NCI-H2081 treated with DMSO at 0.1 percent for 48 hours (cell line): Measurements from ENCODE around the gene TNFRSF1B.

ENCODE experiments used
- DNase-seq: peaks from one replicate; lab custom pipeline; 2025; lab: John Stamatoyannopoulos, UW

Gene TNFRSF1B

DNA sequence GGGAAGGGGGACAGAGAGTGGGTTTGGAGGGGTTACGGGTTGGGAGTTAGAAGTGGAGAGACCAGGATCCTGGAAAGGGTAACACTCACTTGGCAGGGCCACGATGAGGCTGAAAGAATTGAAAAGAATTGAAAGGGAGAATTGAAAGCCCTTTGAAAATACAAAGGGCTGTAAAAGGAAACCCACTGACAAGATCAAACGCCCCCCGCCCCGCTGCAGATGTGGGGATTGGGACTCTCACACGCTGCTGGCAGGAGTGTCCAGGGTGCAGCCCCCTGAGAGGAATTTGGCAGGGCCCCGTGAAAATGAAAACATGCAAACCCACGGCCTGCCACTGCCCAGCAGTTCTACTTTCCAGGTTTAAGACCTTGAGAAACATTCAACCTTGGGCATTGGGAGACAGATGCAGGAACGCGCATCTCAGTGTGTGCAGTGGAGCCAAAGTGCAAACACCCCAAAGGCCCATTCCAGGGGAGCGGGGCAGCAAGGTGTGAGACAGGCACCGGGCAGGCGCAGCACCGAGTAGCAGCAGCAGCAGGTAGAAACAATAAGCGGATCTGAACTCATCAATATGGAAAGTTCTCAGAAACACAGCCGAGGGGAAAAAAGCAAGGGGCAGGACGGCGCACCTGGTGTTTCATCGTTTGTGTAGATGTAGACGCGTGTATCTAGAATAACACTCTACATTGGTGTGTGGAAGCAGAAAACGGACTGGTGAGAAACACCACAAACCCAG, 8.3 kb upstream of the TNFRSF1B start:
- no peak for DNase-seq

DNA sequence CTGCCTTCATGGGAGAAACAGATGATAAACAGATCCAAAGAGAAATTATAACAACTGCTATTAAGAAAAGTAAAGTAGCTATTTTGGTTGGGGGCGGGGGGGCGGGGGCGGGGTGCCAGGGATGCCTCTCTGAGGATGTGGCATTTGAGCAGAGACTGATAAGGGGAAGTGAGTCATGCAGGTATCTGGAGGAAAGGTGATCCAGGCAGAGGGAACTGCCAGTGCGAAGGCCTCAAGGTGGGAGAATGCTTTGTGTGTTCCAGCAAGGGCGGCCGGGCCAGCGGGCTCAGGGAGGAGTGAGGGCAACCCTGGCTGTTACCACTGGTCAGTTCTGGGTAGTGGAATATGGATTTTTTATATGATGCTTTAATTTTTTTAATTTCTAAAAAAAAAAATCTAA, 7.0 kb upstream of the TNFRSF1B start:
- no peak for DNase-seq

DNA sequence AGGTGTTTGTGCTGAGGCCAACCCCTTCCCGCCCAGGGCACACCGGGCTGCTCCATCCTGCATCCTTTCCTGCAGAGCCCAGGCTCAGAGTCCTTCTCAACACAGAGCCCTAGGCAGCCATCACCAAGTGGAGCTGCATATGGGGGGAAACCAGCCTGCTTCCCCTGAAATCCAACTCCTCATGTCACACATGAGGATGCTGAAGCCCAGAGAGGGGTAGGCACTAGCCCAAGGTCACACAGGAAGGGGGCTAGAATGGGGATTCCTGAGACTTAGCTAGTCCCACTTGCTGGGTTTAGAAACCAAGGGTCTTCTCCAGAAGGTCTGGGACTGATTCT, 5.5 kb upstream of the TNFRSF1B start:
- DNase-seq: no peak

DNA sequence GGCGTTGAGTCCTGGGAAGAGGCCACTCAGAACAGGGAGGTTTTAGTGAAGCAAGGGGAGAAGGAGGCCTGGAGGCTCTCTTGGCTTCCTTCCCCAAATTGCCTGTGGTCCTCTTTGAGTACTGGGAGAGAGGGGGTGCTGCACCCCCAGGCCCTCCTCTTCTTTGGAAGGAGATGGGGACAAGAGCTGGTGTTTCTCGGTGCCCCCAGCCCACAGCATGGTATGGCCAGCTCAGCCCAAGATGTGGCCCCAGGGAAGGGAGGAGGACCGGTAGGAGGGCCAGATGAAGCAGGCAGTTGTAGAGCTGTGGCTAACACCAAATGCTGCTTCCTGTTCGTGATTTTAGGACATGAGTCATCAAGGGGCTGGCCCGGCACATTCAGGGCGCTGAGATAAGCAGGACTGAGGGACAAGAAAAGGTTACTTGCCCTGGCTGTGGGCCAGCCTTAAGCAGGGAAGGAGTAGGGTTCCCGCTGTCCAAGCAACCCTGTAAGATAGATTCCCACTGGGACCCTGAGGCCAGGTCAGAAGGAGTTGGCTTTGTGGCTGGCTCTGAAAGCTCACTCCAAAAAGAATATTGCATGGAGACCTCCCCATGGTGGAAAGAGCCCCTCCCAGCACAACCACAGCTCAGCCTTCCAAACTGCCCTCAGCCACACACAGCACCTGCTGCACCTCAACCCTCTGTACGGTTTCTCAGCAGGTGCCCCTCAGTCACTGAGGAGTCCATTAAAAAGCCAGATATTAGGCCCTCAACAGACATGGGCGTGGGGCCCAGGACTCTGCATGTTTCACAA, 4.9 kb upstream of the TNFRSF1B start:
- DNase-seq: no peak

DNA sequence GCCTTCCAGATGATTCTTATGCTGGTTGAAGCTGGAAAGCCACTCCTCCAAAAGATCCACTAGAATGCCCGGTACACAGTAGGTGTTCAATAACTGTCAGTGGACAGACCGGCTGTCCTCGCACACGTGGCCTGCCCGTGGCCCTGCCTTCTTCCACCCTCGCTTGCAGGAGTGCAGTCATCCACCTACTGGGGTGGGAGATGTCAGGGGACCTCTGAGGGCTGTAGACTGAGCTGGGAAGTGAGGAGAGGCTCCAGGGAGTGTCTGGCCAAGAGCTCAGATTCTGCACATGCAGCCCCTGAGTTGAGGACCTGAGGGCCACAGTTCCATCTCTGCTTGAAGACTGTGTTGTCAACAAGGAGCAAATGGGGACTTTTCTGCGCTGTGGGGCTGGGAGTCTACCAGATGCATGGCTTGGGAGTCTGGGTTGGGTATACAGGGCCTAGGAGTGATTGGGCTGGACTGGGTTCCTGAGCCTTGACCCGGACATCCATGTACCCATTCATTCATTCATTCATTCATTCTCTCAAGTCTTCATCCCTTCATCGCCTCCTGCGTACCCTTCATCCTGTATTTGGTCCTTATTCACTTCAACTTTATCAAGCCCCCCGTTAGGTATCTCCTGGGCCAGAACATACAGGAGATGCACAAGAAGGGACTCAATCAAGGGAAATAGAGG, 4.2 kb upstream of the TNFRSF1B start:
- no peak for DNase-seq

DNA sequence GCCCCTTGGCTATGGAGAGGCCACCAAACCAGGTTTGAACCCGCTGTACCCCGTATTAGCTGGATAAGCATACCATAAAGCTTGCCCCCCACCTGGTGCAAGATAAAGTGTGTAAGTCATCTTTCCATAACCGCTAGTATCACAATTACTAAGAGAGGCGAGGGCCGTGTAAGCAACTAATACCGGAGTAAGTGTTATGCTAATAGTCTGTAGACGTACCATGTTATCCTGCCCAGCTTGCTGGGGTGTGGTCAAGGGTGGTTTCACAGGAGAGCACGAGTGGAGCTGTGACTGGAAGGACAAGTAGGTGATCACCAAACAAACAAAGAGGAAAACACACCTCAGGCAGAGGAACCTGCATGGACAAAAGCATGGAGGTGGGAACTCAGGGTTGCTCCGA, 3.6 kb upstream of the TNFRSF1B start:
- no peak for DNase-seq

DNA sequence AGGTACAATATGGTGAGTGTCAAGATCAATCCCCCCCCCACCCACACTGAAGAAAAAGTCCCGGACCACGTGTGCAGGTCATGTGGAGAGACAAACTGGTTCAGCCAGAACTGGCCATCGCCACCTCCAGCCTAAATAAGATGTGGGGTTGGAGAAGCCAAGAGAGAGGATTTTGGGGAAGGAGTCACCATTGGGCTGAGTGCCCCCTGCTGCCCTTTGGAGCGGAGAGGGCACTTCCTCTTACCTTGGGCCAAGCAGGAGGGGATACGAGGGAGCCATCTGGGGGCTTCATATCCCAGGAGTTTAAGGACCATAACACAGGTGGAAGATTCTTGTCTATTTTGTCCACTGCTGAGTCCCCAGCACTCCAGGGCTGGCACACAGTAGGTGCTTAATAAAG, 2.6 kb upstream of the TNFRSF1B start:
- DNase-seq: no peak

DNA sequence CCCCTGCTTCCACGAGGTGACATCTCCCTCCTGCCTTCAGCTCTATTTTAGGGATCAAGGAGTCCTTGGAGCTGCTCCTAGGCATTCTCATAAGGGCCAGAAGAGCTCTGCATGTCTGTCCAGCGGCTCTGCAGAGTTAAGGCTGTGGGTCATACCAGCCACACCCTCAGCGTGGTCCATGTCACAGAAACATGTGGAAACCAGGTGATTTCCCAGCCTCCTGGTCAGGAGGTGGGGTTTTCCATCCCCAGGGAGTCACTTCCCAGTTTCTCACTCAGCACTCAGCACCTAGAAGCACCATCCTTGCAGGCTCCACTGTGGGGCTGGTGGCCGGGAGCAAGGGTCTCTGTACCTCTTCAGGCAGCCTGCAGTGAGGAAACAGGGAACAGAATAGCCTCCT, 1.4 kb upstream of the TNFRSF1B start:
- DNase-seq: no peak

DNA sequence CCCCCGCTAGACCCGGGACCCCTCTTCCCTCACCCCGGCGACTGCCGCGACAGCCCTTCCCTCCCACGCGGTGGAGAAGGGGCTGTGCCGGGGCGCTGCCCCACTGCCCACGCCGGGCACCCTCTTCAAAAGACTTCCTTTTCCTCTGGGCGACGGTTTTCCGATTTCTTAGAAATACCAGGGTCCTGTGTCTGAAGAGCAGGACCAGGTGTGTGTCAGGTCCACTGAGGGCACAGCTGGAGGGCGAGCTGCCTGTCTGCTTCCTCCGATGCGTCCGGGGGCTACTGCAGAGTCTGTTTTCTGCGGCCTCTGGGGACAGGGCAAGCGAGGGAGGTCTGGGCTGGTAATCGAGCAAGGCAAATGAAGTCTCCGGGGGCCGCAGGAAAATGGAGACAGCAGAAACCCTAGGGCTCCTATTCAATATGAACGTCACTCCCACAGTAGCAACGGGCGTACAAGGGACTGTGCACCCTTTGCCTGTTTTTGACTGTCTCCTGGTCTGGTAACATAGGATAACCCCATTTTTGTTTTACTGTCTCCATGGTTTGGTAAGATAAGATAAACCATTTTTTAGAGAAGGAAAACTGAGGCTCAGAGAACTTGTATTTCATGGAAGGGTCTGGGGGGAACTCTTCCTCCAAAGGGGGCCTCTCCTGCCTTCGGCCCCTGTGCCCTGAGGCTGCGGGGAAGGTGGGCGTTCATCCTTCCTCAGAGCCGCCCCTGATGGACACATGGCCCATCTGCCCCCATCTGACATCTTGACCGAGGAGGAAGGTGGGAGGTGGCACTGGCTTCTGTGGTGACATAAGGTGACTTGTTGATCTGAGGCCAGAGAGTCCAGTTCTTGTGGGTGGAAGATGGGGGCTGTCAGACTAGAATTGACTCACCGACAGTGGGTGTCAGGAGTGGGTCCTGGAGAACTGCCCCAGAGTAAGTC, 970 bp downstream of the TNFRSF1B start:
- no peak for DNase-seq

DNA sequence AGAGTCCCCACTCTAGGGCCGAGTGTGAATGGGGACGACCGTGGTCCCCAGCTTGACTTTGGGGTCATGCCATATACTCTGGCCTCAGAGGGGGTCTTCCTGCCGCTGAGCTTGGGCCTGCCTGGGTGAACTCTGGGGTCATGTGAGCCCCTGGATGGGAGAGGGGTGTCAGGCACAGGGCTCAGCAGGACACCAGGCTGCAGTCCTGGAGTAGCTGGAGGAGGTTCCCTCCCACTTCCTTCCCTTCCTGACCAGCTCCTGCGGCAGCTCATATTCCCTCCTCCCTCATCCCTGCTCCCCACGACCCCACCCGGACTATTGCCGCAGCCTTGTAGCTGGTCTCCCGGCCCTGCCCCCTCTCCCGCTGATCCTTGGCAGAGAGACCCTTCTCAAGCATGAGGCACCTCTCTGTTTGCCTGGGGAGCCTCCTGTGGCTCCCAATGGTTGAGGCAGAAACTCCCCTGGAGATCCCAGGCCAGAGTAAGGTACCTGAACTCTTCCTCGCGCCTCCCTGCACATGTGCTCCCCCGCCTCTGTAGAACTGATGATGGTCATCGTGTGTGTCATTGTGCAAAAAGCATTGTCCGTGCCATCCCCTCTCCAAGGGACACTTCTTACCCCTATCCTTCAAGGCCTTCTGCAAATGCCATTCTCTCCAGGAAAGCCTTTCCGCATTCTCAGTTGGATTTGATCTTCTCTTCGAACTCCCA, 1.8 kb downstream of the TNFRSF1B start:
- no peak for DNase-seq

DNA sequence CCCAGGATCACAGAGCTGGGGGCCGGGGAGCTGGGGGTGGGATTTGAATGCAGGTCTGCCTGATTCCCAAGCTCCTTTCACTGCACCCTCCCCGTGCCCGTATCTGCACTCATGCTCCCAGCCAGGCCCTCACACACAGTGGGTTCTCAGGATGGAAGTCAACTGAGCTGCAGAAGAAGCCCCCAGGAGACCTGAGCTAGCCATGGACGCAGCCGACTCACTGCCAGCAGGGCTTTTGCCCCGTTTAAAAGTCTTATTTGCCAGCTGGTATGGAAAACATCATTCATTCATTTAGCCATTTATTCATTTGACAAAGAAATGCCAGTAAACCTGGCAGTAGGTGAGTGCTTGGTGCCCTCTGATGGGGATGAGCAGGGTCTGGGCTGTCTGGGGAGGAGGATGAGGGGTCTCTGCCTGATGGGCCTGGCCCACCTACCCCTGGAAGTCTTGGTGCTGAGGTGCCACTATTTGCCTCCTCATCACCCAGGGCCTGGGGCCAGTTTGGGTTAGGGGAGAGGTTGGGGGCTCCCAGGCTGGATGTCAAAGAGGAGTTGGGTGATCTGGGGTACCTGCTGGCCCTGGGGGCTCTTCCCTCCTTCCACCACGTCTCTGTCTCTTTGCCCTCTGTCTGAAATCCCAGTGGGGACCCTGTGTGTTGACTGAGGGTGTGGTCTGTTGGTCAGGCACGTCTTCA, 2.8 kb downstream of the TNFRSF1B start:
- DNase-seq: no peak

DNA sequence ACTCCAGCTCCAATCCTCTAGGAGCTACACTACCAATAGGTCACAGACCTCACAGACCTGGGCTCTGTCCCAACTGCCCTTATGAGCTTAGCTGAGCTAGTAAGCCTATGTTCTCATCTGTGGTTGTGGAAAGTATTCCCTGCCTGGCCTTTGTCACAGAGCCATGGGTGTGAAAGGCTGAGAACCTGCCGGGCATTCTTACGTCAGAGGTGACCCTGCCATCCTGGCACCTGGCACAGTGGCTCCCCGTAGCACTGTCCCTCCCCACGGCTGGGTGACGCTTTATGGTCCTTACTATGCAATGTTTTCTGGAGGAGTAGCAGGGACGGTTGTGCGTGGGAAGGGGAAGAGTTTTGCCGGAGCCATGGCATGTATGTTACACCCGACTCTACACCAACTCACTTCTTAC, 3.5 kb downstream of the TNFRSF1B start:
- DNase-seq: no peak

DNA sequence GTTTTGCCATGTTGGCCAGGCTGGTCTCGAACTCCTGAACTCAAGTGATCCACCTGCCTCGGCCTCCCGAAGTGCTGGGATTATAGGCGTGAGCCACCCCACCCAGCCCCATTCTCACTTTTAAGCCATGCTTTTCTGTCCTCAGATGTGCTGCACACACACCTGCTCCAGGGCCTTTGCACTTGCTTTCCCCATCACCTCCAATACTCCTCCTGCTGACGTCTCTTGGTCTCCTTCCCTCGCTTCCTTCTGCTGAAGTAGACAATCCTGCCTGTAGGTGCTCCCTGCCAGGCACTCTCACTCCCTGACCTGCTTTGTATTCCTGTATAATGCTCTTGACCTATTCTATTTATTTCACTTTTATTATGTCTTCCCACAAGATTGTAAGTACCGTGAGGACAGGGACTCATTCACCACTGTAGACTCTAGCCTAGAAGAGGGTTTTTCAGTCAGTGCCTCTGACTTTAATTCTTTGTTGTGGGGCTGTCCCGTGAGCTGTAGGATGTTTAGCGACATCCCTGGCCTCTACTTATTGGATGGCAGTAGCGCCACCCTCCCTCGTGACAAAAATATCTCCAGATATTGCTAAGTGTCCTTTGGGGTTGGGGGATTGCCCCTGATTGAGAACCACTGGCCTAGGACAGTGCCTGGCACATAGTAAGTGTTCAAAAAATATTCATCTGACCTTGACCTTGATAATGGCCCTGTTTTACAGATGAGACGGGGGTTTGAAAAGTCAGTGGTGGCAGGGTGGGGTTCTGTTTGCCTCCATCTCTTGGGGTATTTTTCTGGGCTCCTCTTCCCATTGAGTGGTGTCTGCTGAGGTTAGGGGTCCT, 4.6 kb downstream of the TNFRSF1B start:
- DNase-seq: no peak

DNA sequence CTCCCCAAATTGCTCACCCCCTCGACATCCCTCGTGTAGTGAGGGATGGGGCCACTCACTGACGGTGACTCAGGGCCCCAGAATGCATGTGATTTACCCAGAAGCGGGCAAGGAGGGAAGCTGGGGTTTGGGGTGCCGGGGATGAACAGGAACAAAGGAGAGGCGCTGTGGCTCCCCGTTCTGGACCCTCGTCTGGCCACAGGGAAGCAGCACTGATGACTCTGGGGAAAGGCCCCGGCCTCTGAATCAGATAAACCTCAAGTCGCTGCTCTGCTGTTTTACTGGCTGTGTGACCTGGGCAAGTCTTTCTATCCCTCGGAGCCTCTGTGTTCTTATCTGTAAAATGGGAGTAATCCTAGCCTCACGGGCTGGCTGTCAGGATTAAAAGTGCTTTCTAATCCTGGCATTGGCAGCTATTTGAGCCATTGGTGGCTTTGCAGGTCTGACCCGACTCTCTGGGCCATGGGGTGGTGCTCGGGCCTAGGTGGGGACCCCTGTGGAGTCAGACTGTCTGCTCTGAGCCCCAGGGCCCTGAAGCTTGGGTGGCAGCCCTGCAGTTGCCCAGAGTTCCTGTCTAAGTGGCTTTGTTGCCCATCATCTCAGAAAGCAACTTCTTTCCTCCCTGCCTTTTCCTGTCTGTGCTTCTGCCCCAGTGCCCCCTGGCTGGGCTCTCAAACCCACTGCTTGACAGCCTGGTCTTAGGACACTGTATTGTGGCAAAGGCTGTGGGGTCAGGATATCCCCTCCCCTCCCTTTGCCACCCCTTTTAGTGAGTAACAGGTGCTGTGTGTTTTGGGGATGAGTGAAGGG, 5.5 kb downstream of the TNFRSF1B start:
- no peak for DNase-seq

DNA sequence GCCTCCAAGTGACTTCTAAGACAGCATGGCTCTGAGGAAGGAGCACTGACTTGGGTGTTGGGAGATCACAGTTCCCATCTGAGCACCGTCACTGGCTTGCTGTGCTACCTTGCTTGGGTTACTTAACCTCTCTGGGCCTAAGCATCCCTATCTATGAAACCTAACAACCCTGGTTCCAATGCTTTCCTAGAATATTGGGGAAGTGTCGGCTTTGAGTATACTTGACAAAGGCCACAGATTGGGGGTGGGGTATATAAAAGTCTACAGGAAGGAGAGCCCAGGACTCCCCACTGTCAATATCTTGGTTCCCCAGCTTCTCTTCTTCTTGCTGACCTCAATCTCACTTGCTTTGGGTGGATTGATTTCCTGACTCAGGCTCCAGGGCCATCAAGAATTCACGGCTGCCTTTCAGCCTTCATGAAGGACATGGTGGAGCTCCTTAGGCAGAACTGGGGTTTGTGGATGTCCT, 6.3 kb downstream of the TNFRSF1B start:
- DNase-seq: no peak

DNA sequence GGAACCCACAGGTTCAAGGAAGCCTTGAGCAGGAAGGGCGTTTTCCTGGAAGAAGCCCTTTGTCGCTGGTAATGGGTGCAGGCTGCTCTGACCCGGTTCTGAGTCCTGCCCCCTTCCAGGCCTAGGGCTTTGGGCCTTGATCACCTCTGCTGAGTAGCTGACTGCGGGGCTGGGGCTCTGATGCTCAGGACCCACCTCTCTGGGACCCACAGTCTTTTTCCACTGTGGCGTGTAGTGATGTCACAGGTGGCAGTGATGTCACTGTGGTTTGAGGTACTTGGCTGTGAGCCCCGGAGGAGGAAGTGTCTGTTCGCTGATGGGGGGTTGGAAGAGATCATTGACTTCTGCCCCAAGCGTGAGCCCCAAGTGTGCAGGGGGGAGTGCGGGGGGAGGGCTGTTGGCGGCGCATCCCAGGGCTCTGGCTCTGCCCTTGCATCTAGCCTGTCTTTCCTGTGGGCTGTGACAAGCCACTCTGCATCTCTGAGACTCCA, 6.9 kb downstream of the TNFRSF1B start:
- no peak for DNase-seq

DNA sequence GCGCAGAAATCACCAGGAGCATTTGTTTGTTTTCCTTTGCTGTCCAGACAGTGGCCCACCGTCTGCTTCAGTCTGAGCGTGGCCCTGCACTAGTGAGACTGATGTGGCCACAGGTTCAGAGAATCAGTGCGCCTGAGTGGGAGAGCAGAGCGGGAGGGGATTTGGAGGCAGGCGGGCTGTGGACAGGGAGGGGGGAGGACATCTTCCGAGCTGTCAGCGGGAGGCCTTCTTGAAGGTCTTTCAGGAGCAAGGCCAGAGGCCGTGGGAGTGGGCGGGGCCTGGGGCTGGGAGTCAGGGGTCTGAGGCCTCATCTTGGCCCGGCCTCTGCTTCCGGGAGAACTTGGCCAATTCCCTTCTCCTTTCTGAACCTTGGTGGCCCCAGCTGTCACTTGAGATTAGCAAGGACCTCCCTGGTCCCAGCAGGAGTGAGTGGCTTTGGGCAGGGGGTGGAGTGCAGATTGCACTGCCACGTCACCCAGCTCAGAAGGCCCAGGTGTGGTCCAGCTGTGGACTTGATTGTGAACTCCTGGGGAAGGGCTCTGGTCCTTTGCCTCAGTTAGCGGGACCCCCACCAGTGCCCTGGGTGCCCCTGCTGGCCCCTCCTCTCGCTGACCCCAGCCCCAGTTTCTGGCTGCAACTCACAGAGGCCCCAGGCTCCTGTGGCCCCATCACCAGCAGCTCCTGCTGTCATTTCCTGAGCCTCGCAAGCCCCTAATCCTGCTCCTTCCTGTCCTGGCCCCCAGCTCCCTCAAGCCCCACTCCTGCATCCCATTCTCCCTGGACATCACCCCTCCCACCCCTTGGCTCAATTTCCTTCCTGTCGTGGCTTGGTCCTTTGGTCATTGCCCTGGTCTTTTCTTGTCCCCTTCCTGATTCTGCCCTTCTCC, 8.4 kb downstream of the TNFRSF1B start:
- no peak for DNase-seq
